Measurements from ENCODE around the gene NUP107.

- TF ChIP-seq CTCF (IDR thresholded peaks at IDR 0.05) (no peak), POLR2A (IDR thresholded peaks at IDR 0.05) (no peak)
Measured at GRCh38 chr12:68695454-68695853, 8.7 kb downstream of the NUP107 start.

Measured in right lobe of liver (tissue), 4 donors.